Stimulated activated CD8-positive, alpha-beta memory T cell treated with anti-CD3 and anti-CD28 coated beads, Interleukin-15, amount 100 ng/mL, for 4 hours (primary cell): ENCODE measurements around the gene ANO1.
"Not testable (repeated sequence)": the region's sequence is repeated elsewhere in the genome, so short reads cannot be mapped to it uniquely, and the experiment has no call there.

ENCODE experiments used
- DNase-seq, 2 donors: peaks; one replicate each; pipeline ENCODE4 v3.0.0-alpha.2; 2020; ENCODE audit warnings: low read depth in 2 of 2

ANO1 gene

DNA sequence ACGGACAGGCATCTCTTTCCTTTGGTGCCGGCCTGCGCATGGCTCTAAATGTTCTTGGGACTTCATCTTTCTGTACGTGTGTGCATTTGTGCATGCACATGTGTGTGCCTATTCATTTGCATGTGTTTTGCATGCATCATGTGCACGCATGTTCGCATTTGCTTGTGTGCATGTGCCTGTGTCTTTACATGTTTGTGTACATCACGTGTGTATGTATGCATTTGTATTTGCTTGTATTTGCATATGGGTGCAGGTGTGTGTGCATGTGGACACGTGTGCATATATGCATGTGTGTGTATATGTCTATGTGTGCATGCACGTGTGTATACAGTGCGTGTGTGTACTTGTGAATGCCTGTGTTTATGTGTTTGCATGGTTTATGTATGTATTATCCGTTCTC is 111.5 kb downstream of the ANO1 start:
- no peak for DNase-seq

DNA sequence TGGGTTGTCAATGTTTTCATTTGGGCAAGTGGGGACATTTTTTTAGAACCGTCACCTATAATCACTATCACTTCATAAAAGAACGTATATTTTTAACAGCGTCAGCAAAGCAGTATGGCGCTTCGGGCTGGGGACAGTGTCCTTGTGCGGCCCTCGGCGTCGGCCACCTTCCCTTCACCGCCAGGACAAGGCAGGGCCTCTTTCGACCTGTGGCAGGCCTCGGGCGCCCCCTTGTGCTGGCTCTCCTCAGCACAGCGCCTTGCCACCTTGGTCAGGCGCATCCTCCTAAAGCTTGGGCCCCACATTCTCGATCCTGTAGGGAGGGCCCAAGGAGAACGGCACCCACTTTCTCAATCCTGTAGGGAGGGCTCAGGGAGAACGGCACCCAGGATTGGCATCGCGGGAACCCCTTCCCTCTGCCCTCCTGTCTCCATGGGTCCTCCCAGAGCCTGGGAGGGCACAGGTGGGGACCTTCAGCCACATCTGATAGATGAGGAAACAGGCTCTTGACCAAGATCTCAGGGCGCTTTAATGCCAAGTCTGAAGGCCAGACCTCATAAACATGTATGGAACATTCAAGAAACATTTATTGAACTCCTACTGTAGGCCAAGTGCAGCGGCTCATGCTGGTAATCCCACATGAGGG is 113.5 kb downstream of the ANO1 start:
- DNase-seq: peak in 1 of 2 donors; percentile 7

DNA sequence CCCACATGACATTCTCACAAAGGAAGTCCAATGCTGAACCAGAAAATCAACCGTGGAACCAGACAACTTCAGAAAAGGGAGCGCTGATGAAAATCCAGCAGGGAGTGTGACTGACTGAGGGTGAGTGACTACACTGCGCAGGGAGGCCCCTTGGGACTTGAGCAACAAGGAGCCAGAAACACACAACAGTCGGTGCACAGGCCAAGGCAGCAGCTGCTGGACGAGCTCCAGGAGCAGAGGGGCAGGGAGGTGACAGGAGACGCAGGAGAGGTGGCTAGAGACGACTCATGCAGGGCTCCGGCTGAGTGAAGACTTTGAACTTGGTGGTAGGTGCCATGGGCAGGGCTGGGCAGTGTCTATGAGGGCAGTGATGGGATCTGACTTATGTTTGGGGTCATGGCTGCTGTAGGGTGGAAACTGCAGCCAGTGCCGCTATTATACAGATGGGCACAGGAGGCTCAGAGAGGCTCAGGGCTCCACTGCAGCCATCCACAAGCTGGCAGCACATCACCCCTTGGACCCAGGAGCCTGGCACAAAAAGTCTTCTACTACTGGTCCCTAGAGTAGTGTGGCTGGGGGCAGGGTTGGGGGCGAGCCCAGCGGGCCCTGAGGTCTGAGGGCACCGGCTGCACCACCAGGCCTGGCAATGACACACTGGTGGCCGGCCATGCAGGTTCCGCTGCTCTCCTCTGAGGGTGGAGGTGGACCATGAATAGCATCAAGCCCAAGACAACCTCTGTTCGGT is 114.7 kb downstream of the ANO1 start:
- no peak for DNase-seq

DNA sequence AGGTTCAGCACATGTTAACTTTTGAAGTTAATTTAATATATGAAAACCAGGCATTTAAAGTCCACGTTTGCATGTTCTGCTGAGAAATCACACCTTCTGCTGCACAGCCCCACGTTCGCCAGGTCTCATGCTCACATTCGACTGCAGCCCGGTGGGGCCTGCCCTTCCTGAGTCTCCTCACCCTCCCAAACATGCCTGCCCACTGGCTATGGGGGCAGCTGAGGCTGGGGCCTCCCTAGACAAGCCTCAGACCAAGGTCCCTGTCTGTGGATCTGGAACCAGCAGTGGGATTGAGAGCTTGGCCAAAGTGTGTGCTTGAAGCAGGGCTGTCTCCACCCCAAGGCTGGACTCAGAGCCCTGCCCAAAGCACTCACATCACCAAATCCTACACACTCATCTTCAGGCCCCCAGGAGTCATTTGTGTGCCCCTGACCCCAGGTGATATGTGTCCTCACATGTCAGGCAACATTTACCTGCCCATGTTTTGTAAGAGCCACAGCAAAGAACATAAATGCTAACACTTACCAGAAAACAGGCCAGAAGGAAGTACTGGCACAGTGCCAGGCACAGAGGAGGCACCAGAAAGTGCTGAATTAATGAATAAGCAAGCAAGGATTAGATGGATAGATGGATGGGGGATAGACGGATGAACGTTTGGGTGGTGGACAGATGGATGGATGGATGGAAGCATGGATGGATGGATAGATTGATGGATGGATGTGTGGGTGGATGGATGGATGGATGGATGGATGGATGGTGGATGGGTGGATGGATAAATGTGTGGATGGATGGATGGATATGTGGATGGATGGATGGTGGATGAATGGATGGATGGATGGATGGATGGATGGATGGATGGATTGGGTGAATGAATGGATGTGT is 115.5 kb downstream of the ANO1 start:
- DNase-seq: no peak

DNA sequence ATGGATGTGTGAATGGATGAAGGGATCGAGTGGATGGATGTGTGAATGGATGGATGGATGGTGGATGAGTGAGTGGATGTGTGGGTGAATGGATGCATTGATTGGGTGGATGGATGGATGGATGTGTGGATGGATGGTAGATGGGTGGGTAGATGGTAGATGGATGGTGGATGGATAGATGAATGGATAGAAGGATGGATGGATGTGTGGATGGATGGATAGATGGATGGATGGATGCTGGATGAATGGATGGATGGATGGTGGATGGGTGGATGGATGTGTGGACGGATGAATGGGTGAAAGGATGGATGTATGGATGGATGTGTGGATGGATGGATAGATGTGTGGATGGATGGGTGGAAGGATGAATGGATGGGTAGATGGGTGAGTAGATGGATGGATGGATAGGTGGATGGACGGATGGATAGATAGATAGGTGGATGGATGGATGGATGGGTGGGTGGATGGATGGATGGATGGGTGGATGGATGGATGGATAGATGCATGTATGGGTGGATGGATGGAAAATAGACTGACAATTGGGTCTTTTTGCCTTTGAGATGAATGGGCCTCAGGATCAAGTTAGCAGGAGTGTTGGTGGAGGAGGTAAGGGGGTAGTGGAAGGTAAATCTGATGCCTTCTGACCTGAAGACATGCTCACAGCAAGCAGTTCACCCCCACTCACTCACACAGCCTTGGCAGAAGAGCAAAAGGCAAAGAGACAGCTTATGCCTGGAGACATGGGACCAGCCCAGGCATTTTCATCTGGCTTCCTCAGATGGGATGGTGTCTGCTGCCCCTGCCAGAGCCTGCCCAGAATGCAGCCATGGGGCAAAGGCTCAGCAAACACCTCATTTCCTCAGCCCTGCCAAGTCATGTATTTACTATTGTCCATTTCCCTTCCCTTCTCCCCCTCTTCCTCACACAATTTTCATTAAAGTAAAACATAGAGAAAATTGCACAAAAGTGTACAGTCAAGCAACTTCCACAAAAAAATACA is 117.0 kb downstream of the ANO1 start:
- DNase-seq: no peak

DNA sequence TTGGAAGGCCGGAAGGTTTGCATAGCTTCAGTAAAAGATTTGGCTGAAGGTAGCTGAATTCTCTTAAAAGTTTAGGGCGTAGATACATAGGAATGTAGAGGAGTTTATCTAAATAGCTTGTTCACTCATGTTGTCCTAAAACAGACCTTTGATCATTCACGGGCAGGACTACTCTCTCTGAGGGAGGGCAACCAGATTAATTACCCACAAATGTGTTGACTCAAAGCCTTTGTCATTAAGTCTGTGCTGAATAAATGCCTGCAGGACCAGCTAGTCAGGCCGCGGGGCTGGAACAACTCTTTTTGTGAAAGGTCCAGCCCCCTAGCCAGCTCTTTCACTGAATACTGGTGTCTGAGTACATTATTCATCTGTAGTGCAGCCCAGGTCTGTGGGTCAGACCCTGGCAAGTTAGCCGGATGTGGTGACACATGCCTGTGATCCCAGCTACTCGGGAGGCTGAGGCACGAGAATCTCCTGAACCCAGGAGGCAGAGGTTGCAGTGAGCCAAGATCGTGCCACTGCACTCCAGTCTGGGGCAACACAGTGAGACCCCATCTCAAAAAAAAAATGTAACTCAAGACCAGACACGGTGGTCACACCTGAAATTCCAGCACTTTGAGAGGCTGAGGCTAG is 122.2 kb downstream of the ANO1 start:
- DNase-seq: no peak

DNA sequence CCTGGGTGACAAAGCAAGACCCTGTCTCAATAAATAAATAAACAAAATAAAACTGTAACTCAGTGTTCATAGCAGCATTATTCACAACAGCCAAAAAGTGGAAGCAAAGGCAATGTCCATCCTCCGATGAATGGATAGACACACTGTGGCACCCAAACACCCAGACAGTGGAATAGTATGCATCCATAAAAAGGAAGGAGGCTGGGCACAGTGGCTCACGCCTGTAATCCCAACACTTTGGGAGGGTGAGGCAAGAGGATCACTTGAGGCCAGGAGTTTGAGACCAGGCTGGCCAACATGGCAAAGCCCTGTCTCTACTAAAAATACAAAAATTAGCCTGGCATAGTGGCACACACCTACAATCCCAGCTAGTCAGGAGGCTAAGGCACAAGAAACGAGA is 122.9 kb downstream of the ANO1 start:
- DNase-seq: not testable (repeated sequence)

DNA sequence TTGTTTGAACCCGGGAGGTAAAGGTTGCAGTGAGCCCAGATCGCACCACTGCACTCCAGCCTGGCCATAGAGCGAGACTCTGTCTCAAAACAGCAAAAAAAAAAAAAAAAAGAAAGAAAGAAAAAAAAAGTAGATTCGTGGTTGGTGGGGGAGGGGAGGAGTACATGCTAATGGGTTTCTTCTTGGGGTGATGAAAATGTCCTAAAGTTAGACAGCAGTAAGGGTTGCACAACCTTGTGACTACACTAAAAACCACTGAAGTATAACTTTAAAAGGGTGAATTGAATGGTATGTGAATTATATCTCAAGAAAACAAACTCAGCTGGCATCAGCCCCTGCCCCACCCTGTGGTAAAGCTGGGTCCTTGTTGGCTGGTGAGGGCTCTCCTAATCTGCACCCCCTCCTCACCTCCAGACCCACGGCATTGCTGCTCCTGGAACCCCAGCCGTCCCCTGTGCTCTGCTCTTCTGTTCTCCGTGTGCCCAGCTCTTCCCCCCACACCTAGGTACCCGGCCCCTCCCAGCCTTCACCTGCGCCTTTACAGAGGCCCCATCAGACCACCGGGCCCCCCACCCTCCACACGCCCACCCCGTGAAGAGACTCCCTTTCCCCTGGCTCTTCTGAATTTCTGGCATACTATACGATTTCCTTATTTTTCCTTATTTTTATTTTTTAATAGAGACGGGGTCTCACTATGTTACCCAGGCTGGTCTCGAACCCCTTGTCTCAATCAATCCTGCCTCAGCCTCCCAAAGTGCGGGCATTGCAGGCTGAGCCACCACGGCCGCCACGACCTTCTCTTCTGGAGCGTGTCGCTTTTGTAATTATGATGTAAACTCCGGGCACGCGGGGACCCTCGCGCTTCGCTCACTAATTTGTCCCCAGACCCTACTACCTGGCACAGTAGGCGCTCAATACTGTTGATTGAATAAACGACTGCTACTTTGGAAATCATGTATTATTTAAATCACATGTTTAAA is 124.1 kb downstream of the ANO1 start:
- DNase-seq: no peak

DNA sequence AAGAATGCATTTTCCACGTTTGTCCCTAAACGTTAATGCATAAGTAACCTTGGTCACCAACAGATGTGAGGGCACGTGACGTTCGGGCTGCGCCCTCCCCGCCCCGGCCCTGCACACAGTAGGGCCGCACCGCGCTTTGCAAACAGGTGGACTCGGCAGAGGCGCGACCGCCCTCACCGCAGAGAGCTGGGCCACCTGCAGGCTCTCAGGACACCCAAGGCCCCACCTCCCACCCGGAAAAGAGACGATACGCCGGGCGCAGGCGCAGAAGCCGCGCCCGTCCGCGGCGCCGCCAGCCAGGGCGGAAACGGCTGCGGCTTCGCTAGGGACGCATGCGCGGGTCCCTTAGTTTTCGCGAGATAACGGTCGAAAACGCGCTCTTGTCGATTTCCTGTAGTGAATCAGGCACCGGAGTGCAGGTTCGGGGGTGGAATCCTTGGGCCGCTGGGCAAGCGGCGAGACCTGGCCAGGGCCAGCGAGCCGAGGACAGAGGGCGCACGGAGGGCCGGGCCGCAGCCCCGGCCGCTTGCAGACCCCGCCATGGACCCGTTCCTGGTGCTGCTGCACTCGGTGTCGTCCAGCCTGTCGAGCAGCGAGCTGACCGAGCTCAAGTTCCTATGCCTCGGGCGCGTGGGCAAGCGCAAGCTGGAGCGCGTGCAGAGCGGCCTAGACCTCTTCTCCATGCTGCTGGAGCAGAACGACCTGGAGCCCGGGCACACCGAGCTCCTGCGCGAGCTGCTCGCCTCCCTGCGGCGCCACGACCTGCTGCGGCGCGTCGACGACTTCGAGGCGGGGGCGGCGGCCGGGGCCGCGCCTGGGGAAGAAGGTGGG is 125.0 kb downstream of the ANO1 start, which contains the start of gene FADD:
Gene FADD, plus strand, starts transcription at position 377 of the 831 bp plus-strand sequence. Its CDS starts 164 bp downstream, at position 541.
- peak; percentile 81 to 82 for DNase-seq

DNA sequence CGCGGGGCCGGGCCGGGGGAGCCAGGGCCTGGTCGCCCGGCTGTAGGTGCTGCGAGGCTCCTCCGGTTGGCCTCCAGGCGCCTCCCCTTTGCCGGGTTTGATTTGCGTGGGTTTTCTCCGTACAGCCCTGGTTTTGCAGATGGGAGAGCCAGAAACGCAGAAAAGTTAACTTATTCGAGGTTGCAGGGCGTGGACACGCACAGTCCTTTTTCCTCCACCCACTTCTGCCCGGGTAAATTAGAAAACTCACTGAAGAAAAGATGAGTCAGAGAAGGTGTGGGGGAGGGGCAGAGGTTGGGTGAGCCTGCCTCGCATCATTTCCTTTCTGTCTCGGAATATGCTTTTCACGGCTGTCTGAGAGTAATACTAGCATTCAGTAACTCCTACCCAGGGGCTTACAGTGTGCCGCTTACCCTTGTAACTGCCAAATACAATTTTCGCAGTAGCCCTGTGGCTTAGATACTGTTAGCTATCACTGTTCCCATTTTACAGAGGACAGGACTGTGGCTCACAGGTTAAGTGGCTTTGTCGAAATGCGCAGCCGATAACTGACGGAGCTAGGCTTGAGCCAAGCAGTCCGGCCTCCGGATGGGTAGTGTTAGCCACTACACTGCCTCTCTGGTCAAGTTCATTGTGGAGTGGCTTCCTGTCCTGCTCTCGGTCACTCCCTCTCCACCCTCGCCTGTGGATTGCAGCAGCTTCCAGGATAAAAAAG is 125.8 kb downstream of the ANO1 start:
- DNase-seq: peak; percentile 68 to 88

DNA sequence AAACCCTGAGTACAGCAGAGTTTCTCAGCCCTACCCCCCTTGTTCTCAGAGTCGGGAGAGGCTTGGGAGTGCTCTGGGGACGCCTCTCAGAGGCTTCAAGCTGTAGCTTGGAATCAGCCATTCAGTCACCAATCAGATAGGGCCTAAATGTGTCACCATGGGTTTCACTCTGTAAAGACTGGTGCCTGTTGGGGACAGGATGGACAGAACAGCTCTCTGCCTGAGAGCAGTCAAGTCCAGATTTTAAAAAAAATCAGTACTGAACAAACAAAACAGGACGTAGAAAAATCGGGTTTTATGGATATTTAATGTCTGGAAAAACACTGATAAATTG is 126.3 kb downstream of the ANO1 start:
- no peak for DNase-seq

DNA sequence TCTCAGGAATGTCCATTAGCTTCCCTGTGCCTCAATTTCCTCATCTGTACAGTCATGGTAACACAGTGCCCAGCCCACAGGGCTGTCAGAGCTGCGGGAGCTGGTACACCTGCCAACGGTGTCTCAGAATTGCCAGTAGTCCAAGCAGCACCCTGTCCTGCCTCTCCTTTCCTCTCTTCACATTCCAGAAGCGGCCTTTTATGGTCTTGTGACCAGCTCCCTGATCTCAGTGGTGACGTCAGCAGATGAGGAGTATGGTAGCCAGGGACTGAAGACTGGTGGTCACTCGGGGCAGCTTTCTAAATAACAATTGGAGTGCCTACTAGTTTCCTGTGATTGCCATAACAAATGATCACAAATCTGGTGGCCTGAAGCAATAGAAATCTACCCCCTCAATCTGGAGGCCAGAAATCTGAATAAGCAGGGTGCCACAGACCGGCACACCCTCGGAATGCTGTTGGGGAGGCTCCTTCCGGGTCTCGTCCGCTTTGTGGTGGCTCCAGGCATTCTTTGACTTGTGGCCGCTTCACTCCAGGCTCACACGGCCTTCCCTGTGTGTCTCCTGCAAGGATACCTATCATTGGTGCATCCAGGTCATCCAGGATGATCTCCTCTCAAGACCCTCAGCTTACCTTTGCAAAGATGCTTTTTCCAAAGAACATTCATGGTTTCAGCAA is 127.1 kb downstream of the ANO1 start:
- DNase-seq: no peak

DNA sequence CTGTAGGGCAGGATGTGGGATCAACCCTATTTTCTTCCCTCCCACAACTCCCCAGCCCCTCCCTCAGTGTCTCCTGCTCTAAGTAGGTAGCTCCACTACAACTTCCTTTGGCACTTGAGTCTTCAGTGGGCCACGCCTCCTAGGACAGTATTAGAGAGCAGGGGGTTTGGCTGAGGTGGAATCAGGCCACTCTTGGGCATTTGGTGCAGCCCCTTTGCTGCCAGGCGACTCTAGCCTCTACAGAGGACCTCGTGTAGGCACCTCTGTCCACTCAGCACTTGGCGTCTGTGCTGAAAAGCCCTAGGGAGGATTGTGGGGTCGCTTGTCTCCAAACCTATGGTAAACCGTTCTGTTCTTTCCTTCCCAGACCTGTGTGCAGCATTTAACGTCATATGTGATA is 127.6 kb downstream of the ANO1 start:
- no peak for DNase-seq

DNA sequence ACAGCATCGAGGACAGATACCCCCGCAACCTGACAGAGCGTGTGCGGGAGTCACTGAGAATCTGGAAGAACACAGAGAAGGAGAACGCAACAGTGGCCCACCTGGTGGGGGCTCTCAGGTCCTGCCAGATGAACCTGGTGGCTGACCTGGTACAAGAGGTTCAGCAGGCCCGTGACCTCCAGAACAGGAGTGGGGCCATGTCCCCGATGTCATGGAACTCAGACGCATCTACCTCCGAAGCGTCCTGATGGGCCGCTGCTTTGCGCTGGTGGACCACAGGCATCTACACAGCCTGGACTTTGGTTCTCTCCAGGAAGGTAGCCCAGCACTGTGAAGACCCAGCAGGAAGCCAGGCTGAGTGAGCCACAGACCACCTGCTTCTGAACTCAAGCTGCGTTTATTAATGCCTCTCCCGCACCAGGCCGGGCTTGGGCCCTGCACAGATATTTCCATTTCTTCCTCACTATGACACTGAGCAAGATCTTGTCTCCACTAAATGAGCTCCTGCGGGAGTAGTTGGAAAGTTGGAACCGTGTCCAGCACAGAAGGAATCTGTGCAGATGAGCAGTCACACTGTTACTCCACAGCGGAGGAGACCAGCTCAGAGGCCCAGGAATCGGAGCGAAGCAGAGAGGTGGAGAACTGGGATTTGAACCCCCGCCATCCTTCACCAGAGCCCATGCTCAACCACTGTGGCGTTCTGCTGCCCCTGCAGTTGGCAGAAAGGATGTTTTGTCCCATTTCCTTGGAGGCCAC is 128.3 kb downstream of the ANO1 start:
- DNase-seq: no peak

DNA sequence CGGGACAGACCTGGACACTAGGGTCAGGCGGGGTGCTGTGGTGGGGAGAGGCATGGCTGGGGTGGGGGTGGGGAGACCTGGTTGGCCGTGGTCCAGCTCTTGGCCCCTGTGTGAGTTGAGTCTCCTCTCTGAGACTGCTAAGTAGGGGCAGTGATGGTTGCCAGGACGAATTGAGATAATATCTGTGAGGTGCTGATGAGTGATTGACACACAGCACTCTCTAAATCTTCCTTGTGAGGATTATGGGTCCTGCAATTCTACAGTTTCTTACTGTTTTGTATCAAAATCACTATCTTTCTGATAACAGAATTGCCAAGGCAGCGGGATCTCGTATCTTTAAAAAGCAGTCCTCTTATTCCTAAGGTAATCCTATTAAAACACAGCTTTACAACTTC is 128.9 kb downstream of the ANO1 start:
- no peak for DNase-seq

DNA sequence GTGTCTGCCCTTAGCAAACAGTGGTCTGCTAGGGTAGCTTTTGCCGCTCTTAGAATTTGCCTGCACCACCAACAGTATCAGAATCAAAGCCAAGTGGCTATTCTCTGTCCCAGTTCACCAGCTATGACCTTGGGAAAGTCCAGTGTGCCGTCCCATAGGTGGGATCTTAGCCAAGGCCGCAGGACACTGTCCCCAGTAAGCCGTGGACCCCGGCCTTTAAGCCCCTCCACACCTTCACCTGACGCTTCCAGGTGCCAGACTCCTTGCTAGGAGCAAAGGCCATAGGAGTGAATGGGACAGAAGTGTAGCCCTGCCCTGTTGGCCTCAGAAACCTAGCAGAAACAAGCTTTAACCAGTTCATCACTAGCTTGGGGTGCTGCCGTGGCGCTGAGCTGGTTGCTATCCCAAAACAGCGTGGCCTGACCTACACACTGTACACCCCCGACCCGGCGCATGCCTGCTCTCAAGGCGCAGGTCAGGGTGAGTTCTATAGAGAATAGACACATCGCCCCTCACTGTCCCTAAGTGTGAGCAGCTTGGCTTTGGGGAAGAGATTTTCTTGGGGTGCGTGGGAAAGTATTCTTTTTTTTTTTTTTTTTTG is 129.5 kb downstream of the ANO1 start:
- DNase-seq: no peak
